ENCODE measurements around the gene FBLN1.

FBLN1 gene

GRCh38 chr22:45571089-45571488, 68.4 kb downstream of the FBLN1 start:
- no peak for DNase-seq

- DNase-seq: no peak
Observed at GRCh38 chr22:45572444-45572843, 69.8 kb downstream of the FBLN1 start.

- DNase-seq: no peak
Observed at GRCh38 chr22:45574069-45574703, 71.5 kb downstream of the FBLN1 start.

GRCh38 chr22:45575173-45575572, 72.5 kb downstream of the FBLN1 start:
- DNase-seq: no peak

- no peak for DNase-seq
Observed at GRCh38 chr22:45575607-45576272, 73.1 kb downstream of the FBLN1 start.

- no peak for DNase-seq
Observed at GRCh38 chr22:45576273-45576625, 73.6 kb downstream of the FBLN1 start.

GRCh38 chr22:45576730-45577464, 74.2 kb downstream of the FBLN1 start:
- no peak for DNase-seq

- peak; percentile 85 for DNase-seq
Observed at GRCh38 chr22:45577746-45578523, 75.3 kb downstream of the FBLN1 start.

- no peak for DNase-seq
Observed at GRCh38 chr22:45578524-45579147, 76.0 kb downstream of the FBLN1 start.

GRCh38 chr22:45579306-45579705, 76.6 kb downstream of the FBLN1 start:
- DNase-seq: no peak

GRCh38 chr22:45579806-45580725, 77.4 kb downstream of the FBLN1 start:
- no peak for DNase-seq

- DNase-seq: no peak
Observed at GRCh38 chr22:45580726-45581381, 78.2 kb downstream of the FBLN1 start.

GRCh38 chr22:45581549-45582080, 78.9 kb downstream of the FBLN1 start:
- no peak for DNase-seq

GRCh38 chr22:45582236-45582954, 79.7 kb downstream of the FBLN1 start:
- DNase-seq: no peak

GRCh38 chr22:45582955-45583320, 80.3 kb downstream of the FBLN1 start:
- no peak for DNase-seq

GRCh38 chr22:45583504-45583903, 80.8 kb downstream of the FBLN1 start:
- no peak for DNase-seq

- no peak for DNase-seq
Observed at GRCh38 chr22:45584121-45584570, 81.5 kb downstream of the FBLN1 start.

GRCh38 chr22:45584621-45585436, 82.1 kb downstream of the FBLN1 start:
- DNase-seq: no peak

- DNase-seq: no peak
Observed at GRCh38 chr22:45585437-45585755, 82.7 kb downstream of the FBLN1 start.

Data from activated CD4-positive, CD25-positive, alpha-beta regulatory T cell treated with anti-CD3 and anti-CD28 coated beads, Interleukin-2, amount 50 U/mL, for 72 hours (primary cell).